Type B pancreatic cell (in vitro differentiated cells): Measurements from ENCODE around the gene DENND6A. TPM values are rescaled to one million over a fixed set of nuclear protein-coding genes. Genes with fewer than 3 reads are reported as not detected.

ENCODE experiments used
- DNase-seq: peaks from one replicate; pipeline ENCODE4 v3.0.0; 2021; ENCODE audit warnings: mixed read lengths; ENCODE audit not compliant: unreplicated experiment; ENCODE audit errors: extremely low spot score
- H3K27ac Mint-ChIP-seq: 2 replicates; pipeline ENCODE4 v1.8.0; 2021; ENCODE audit warnings: mild to moderate bottlenecking, mixed read lengths
- H3K27me3 Mint-ChIP-seq: 2 replicates; pipeline ENCODE4 v1.8.0; 2021; ENCODE audit warnings: mixed read lengths
- H3K36me3 Mint-ChIP-seq: 2 replicates; pipeline ENCODE4 v1.8.0; 2021; ENCODE audit warnings: mixed read lengths
- H3K4me1 Mint-ChIP-seq: one replicate; pipeline ENCODE4 v1.8.0; 2021; ENCODE audit warnings: mixed read lengths; ENCODE audit not compliant: unreplicated experiment
- H3K4me3 Mint-ChIP-seq: 2 replicates; pipeline ENCODE4 v1.8.0; 2021; ENCODE audit warnings: mild to moderate bottlenecking, mixed read lengths
- H3K9me3 Mint-ChIP-seq: 2 replicates; pipeline ENCODE4 v1.8.0; 2021; ENCODE audit warnings: mixed read lengths
- CTCF ChIP-seq: fragments of 200-600 bp; sonication (generic); conservative IDR thresholded peaks from 2 replicates; pipeline ENCODE4 v1.5.0; 2021; ENCODE audit warnings: antibody characterized with exemption, mild to moderate bottlenecking
- total RNA-seq: library from RNA; stranded (reverse); gene quantifications from 2 replicates; pipeline ENCODE4 v1.2.1, GENCODE V29; 2021; ENCODE audit warnings: low replicate concordance

Gene DENND6A
- total RNA-seq, 1 donor from 2014 or later = 31.2 TPM

DNA sequence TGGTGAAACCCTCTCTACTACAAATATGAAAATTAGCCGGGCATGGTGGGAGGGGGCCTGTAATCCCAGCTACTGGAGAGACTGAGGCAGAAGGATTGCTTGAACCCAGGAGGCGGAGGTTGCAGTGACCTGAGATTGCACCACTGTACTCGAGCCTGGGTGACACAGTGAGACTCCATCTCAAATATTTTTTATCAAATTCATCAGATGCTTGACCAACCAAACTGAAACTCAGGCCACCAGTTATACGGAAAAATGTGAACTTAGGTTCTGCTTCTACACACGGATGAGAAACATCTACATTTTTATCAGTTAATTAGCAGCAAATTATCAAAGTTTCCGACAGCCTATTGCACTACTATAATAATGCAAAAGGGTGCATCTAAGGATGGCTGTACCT, 100.6 kb downstream of the DENND6A start:
- no peak for DNase-seq
- Mint-ChIP-seq H3K4me3 (peak overlapping the region; percentile 59), H3K9me3 (no peaks in the 10 kb centered on the region), H3K27ac (peak overlapping the region; percentile 38), H3K27me3 (no peaks in the 10 kb centered on the region), H3K36me3 (peaks cover 20% of the 10 kb centered on the region), H3K4me1 (peaks cover 25% of the 10 kb centered on the region)
- TF ChIP-seq CTCF = no peak

- Mint-ChIP-seq H3K4me1 (peaks cover 23% of the 10 kb centered on the region), H3K36me3 (peaks cover 17% of the 10 kb centered on the region), H3K4me3 (no peak overlapping the region), H3K27me3 (no peaks in the 10 kb centered on the region), H3K27ac (peak overlapping the region; percentile 65), H3K9me3 (no peaks in the 10 kb centered on the region)
- no peak for DNase-seq
- TF ChIP-seq CTCF = no peak
These were observed 105.0 kb downstream of the DENND6A start for GRCh38 chr3:57587905-57588304.

GRCh38 chr3:57586778-57587177, 106.1 kb downstream of the DENND6A start:
- Mint-ChIP-seq H3K27me3 (no peaks in the 10 kb centered on the region), H3K4me3 (no peak overlapping the region), H3K36me3 (peaks cover 15% of the 10 kb centered on the region), H3K9me3 (no peaks in the 10 kb centered on the region), H3K27ac (peak overlapping the region; percentile 62), H3K4me1 (peaks cover 25% of the 10 kb centered on the region)
- TF ChIP-seq CTCF = no peak
- DNase-seq = no peak

DNA sequence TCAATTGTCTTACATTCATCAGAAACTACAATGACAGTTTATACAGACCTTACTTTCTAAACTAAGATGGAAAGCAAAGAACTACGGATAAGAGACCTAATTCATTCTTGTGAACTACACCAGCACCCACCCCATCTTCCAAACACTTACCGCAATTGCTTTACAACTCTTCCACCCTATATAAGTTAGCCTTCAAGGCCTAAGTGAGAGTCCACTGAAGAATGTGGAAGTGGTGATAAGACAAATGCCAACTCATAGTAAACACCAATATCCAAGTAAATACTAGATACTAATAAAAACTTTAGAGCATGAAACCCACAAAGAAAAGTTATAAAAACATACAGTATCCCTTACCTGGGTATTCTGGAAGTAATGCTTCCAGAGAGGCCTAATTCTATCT, 109.3 kb downstream of the DENND6A start:
- H3K9me3 Mint-ChIP-seq = no peaks in the 10 kb centered on the region
- H3K4me3 Mint-ChIP-seq = no peak overlapping the region
- H3K27ac Mint-ChIP-seq = peak overlapping the region; percentile 75
- H3K27me3 Mint-ChIP-seq = no peaks in the 10 kb centered on the region
- H3K4me1 Mint-ChIP-seq = peaks cover 21% of the 10 kb centered on the region
- no peak for TF ChIP-seq CTCF
- no peak for DNase-seq
- peaks cover 12% of the 10 kb centered on the region for H3K36me3 Mint-ChIP-seq

DNA sequence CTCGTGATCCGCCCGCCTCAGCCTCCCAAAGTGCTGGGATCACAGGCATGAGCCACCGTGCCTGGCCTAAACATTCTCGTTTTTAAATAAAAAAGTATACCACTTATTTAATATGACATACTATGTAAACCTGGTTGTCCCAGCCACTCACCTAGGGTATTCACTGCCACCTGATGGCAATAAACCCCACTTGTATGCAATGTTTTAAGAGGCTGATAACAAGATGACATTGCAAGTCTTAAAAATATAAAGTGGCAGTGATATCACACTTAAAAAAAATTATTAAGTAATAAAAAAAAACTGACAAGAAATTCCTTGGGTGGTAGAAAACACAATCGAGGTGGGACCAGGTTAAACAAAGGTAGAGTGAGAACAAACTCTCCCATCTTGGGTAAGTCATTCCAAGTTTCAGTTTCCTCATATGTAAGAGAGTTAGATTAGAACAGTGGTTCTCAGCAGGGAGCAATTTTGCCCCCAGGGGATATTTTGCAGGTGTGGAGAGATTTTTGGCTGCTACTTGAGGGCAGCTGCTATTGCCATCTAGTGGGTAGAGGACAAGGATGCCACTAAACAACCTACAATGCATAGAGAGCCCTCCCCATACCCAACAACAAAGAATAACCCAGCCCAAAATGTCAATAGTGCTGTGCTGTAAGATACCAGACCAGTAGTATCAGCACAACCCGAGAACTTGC, 110.3 kb downstream of the DENND6A start:
- TF ChIP-seq CTCF = peak; percentile 40
- no peak for DNase-seq
- Mint-ChIP-seq H3K4me1 (peaks cover 21% of the 10 kb centered on the region), H3K4me3 (no peak overlapping the region), H3K36me3 (peaks cover 15% of the 10 kb centered on the region), H3K27ac (peak overlapping the region; percentile 75), H3K9me3 (no peaks in the 10 kb centered on the region), H3K27me3 (no peaks in the 10 kb centered on the region)
